ENCODE data around the gene CACNB3. TPM values are rescaled to one million over a fixed set of nuclear protein-coding genes. Genes with fewer than 3 reads are reported as not detected.

Gene CACNB3
- polyA plus RNA-seq, 3 donors = 0.84 to 6.3 (median 1.5) TPM

GRCh38 chr12:48822139-48822538 is 3.8 kb downstream of the CACNB3 start:
- no peak overlapping the region for H3K4me3 ChIP-seq (replicated peaks in 1 of 3; ENCODE audit: low read depth in 2 of 3, low read length in 3 of 3)
- no peak for TF ChIP-seq CTCF (IDR thresholded peaks at IDR 0.05)
- no peak overlapping the region for H3K4me3 Mint-ChIP-seq
- no peaks in the 10 kb centered on the region for H3K79me2 ChIP-seq (ENCODE audit: insufficient read depth, low read length)
- peaks cover 28 to 37% (median 35%) of the 10 kb centered on the region in 3 donors for H3K27me3 Mint-ChIP-seq (ENCODE audit: low read depth in 3 of 3)
- peaks cover 16% of the 10 kb centered on the region for H3K4me1 Mint-ChIP-seq
- no peak overlapping the region for H2AFZ ChIP-seq (ENCODE audit: insufficient read depth, low read depth, low read length, poor library complexity, severe bottlenecking)
- peaks cover 0 to 2% (median 0%) of the 10 kb centered on the region in 7 donors for H3K9me3 Mint-ChIP-seq
- H3K36me3 Mint-ChIP-seq = peaks cover 0 to 2% of the 10 kb centered on the region in 2 donors
- no peak overlapping the region for H3K27ac ChIP-seq (ENCODE audit: low read depth in 1 of 2, low read length in 2 of 2)
- no peaks in the 10 kb centered on the region for H3K9me3 ChIP-seq (replicated peaks in 1 of 2; ENCODE audit: control insufficient read depth in 1 of 2, insufficient read depth in 1 of 2, low read length in 2 of 2)
- H3K4me2 ChIP-seq (replicated peaks; ENCODE audit: extremely low read depth, low read length, poor library complexity, severe bottlenecking) = no peak overlapping the region
- H3K27me3 ChIP-seq (ENCODE audit: control insufficient read depth in 2 of 2, insufficient read depth in 2 of 2, low read length in 2 of 2) = peaks cover 12 to 33% of the 10 kb centered on the region in 2 donors
- H4K20me1 ChIP-seq (ENCODE audit: insufficient read depth, low read length) = no peaks in the 10 kb centered on the region
- WGBS (ENCODE audit: insufficient coverage) = 84% methylated on average over 3 of the region's 5 CpGs
- H3K9ac ChIP-seq (ENCODE audit: insufficient read depth, low read length, poor library complexity, severe bottlenecking) = no peak overlapping the region
- intact Hi-C loops (cut with micrococcal nuclease) = no loop called here
- DNase-seq = no peak
- H3K27ac Mint-ChIP-seq = peak overlapping the region in 2 of 7 donors; percentile 11 to 25
- no peaks in the 10 kb centered on the region for H3K36me3 ChIP-seq (replicated peaks in 1 of 2; ENCODE audit: control insufficient read depth in 1 of 2, insufficient read depth in 2 of 2, low read length in 2 of 2)
- H3K4me1 ChIP-seq (ENCODE audit: control insufficient read depth in 1 of 2, insufficient read depth in 2 of 2, low read length in 2 of 2) = peaks cover 7 to 13% of the 10 kb centered on the region in 2 donors

GRCh38 chr12:48822711-48823110 is 4.4 kb downstream of the CACNB3 start:
- H4K20me1 ChIP-seq (ENCODE audit: insufficient read depth, low read length) = peaks cover 1% of the 10 kb centered on the region
- no peaks in the 10 kb centered on the region for H3K79me2 ChIP-seq (ENCODE audit: insufficient read depth, low read length)
- intact Hi-C loops (cut with micrococcal nuclease) = no loop called here
- H3K27ac ChIP-seq (ENCODE audit: low read depth in 1 of 2, low read length in 2 of 2) = no peak overlapping the region
- peaks cover 7 to 27% of the 10 kb centered on the region in 2 donors for H3K27me3 ChIP-seq (ENCODE audit: control insufficient read depth in 2 of 2, insufficient read depth in 2 of 2, low read length in 2 of 2)
- no peak overlapping the region for H2AFZ ChIP-seq (ENCODE audit: insufficient read depth, low read depth, low read length, poor library complexity, severe bottlenecking)
- Mint-ChIP-seq H3K4me3 (no peak overlapping the region), H3K27me3 (ENCODE audit: low read depth in 3 of 3) (peaks cover 22 to 31% (median 30%) of the 10 kb centered on the region in 3 donors), H3K4me1 (peaks cover 10% of the 10 kb centered on the region), H3K9me3 (peaks cover 0 to under 1% (median 0%) of the 10 kb centered on the region in 7 donors), H3K36me3 (no peaks in the 10 kb centered on the region), H3K27ac (no peak overlapping the region)
- H3K9ac ChIP-seq (ENCODE audit: insufficient read depth, low read length, poor library complexity, severe bottlenecking) = no peak overlapping the region
- H3K4me3 ChIP-seq (replicated peaks in 1 of 3; ENCODE audit: low read depth in 2 of 3, low read length in 3 of 3) = no peak overlapping the region
- H3K4me1 ChIP-seq (ENCODE audit: control insufficient read depth in 1 of 2, insufficient read depth in 2 of 2, low read length in 2 of 2) = peaks cover 6 to 11% of the 10 kb centered on the region in 2 donors
- no peak for TF ChIP-seq CTCF (IDR thresholded peaks at IDR 0.05)
- no peak overlapping the region for H3K4me2 ChIP-seq (replicated peaks; ENCODE audit: extremely low read depth, low read length, poor library complexity, severe bottlenecking)
- peaks cover 0 to under 1% of the 10 kb centered on the region in 2 donors for H3K36me3 ChIP-seq (replicated peaks in 1 of 2; ENCODE audit: control insufficient read depth in 1 of 2, insufficient read depth in 2 of 2, low read length in 2 of 2)
- peak in 1 of 3 donors; percentile 1 for DNase-seq
- H3K9me3 ChIP-seq (replicated peaks in 1 of 2; ENCODE audit: control insufficient read depth in 1 of 2, insufficient read depth in 1 of 2, low read length in 2 of 2) = no peaks in the 10 kb centered on the region
- 100% methylated on average over 1 of the region's 2 CpGs for WGBS (ENCODE audit: insufficient coverage)

Data from CD14-positive monocyte (primary cell).